SH-SY5Y (cell line): ENCODE results near the gene TSPAN4.

Source experiments
- GATA2 ChIP-seq: IDR thresholded peaks from 2 replicates; pipeline ENCODE4 v1.6.1; 2011; ENCODE audit warnings: mild to moderate bottlenecking, low read depth, low read length
- GATA3 ChIP-seq: IDR thresholded peaks from 2 replicates; pipeline ENCODE4 v1.6.1; 2011; ENCODE audit warnings: low read depth, mild to moderate bottlenecking, low read length, moderate library complexity

DNA sequence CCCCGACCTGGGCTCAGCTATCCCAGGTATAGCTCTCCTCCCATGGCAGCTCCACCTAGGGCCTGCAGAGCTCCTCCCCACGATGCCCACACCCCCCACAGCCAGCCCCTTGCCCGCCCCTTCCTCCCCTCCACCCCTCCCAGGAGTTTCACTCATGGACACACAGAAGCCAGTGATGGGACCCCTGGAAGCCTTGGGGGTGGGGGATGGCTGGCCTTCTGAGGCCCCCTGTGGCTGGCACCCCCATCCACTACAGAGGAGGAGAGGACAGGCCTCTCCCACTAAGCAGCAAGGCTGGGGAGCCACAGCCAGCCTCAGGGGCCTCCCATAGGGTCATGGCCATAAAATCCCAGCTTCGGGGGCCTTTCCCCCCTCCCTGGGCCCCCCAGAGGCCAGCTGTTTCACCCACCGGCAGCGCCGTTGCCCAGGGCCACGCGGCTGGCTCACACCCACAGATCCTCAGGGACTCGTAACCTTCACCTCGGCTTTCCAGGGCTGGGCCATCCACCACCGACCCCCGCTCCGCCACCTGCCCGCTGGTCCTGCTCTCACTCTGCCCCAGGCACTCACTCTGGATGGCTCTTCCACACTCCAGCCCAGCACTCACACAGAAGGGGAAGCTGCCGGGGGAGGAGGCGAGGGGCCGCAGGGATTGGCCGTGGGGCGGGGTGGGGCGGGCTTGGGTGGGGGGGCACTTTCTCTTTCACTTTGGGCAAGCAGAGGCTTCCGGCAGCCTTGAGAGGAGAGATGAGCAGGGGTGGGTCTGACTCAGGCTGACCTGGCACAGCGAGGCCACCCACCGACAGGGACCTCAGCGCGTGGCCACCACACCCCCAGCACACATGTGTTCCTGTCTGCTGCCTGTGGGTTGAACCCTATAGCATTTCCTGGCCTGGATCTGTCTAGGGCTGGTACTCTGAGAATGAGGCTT, 46.8 kb upstream of the TSPAN4 start:
- TF ChIP-seq GATA2, result no peak
- no peak for TF ChIP-seq GATA3
